Activated T-helper 17 cell treated with anti-CD3 and anti-CD28 coated beads, Interleukin-2, amount 50 U/mL, for 72 hours (primary cell): ENCODE results near the gene STAT5A. TPM values are rescaled to one million over a fixed set of nuclear protein-coding genes. Genes with fewer than 3 reads are reported as not detected.
A peak's percentile ranks its signal among the peaks of the same experiment; 100 is the strongest.
"Not testable (repeated sequence)": the region's sequence is repeated elsewhere in the genome, so short reads cannot be mapped to it uniquely, and the experiment has no call there.

Source experiments
- ATAC-seq: fragments of 150-1000 bp; cut with Tn5 transposase; replicated peaks from 2 replicates; pipeline ENCODE4 v1.10.0; 2021; ENCODE audit warnings: mild to moderate bottlenecking, moderate library complexity
- H3K27ac Mint-ChIP-seq: one replicate; pipeline ENCODE4 v1.8.0; 2022; ENCODE audit warnings: mixed read lengths
- H3K27me3 Mint-ChIP-seq: one replicate; pipeline ENCODE4 v1.8.0; 2022; ENCODE audit warnings: mixed read lengths
- H3K36me3 Mint-ChIP-seq: one replicate; pipeline ENCODE4 v1.8.0; 2022; ENCODE audit warnings: low read depth, mild to moderate bottlenecking, mixed read lengths
- H3K4me1 Mint-ChIP-seq: one replicate; pipeline ENCODE4 v1.8.0; 2022; ENCODE audit warnings: mixed read lengths
- H3K4me3 Mint-ChIP-seq: one replicate; pipeline ENCODE4 v1.8.0; 2022; ENCODE audit warnings: mild to moderate bottlenecking, mixed read lengths
- H3K9me3 Mint-ChIP-seq: one replicate; pipeline ENCODE4 v1.8.0; 2022; ENCODE audit warnings: mixed read lengths
- total RNA-seq, 2 donors: library from RNA; stranded (reverse); gene quantifications; one replicate each; pipeline ENCODE4 v1.2.3, GENCODE V29; 2022

STAT5A gene
- 100 to 1,000 TPM; 133 to 305 TPM for total RNA-seq

DNA sequence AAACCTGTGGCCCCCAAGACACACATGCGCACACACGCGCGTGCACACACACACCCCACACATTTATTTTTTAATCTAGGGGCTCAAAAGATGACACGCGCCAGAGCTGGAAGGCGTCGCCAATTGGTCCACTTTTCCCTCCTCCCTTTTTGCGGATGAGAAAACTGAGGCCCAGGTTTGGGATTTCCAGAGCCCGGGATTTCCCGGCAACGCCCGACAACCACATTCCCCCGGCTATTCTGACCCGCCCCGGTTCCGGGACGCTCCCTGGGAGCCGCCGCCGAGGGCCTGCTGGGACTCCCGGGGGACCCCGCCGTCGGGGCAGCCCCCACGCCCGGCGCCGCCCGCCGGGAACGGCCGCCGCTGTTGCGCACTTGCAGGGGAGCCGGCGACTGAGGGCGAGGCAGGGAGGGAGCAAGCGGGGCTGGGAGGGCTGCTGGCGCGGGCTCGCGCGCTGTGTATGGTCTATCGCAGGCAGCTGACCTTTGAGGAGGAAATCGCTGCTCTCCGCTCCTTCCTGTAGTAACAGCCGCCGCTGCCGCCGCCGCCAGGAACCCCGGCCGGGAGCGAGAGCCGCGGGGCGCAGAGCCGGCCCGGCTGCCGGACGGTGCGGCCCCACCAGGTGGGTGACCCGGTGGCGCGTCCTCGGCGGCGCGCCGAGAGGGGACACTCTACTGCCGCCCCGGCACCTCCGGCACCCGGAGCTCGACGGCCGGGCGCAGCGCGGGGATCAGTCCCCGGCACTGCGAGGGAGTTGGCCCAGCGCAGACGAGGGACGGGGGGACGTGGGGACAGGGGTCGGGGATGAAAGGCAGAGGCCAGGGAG is at the start of gene STAT5A:
TSS of gene STAT5A (plus strand) at position 522 of the 826 bp plus-strand sequence. CDS start 914 bp downstream, outside the sequence.
- H3K9me3 Mint-ChIP-seq, result no peaks in the 10 kb centered on the region
- H3K4me3 Mint-ChIP-seq, result peak within 1 kb of the TSS; percentile 92
- peak within 1 kb of the TSS; percentile 94 for H3K27ac Mint-ChIP-seq
- peaks cover 85% of the 10 kb centered on the region for H3K36me3 Mint-ChIP-seq
- ATAC-seq, result peak; percentile 68
- H3K27me3 Mint-ChIP-seq, result no peaks in the 10 kb centered on the region
- peaks cover 19% of the 10 kb centered on the region for H3K4me1 Mint-ChIP-seq

DNA sequence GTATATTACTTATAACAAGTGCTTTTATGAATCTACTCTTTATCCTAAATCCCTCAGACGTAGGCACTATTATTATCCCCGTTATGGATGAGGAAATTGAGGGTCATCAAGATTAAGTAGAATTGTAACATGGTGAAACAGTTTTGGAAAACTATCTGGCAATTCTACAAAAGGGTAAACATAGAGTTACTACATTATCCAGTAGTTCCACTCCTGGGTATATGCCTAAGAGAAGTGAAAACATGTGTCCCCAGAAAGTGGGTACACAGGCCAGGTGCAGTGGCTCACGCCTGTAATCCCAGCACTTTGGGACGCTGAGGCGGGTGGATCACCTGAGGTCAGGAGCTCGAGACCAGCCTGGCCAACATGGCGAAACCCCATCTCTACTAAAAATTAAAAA is 48.7 kb upstream of the STAT5A start:
- not testable (repeated sequence) for H3K4me3 Mint-ChIP-seq, H3K27ac Mint-ChIP-seq, H3K9me3 Mint-ChIP-seq, H3K27me3 Mint-ChIP-seq, ATAC-seq
- H3K36me3 Mint-ChIP-seq, result peaks cover 57% of the 10 kb centered on the region
- H3K4me1 Mint-ChIP-seq, result peaks cover 23% of the 10 kb centered on the region

DNA sequence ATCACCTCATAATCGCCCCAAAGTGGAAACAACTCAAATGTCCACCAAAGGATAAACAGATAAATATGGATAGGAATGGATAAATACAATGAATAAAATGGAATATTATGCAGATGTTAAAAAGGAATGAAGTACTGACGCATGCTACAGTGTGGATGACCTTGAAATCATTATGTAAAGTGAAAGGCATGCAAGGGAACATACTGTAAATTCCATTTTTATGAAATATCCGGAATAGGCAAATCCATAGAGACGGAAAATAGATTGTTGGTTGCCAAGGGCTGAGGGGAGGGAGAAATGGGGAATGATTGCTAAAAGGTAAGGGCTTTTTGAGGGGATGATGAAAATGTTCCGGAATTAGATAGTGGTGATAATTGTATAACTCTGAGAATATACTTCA is 48.1 kb upstream of the STAT5A start:
- H3K4me1 Mint-ChIP-seq, result peaks cover 23% of the 10 kb centered on the region
- no peak for ATAC-seq
- H3K27ac Mint-ChIP-seq, result no peak overlapping the region
- no peaks in the 10 kb centered on the region for H3K9me3 Mint-ChIP-seq
- no peaks in the 10 kb centered on the region for H3K27me3 Mint-ChIP-seq
- H3K36me3 Mint-ChIP-seq, result peaks cover 52% of the 10 kb centered on the region
- no peak overlapping the region for H3K4me3 Mint-ChIP-seq

DNA sequence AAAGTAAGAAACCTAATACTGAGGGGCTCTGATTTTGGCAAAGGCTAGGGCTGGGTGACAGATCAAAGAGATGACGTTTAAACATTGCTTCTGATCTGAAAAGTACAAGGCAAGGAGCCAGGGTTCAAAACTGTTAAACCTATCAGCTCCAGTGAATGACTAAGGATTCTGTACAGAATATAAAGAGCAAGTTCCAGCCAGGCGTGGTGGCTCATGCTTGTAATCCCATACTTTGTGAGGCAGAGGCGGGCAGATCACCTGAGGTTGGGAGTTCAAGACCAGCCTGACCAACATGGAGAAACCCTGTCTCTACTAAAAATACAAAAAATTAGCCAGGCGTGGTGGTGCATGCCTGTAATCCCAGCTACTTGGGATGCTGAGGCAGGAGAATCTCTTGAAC is 47.4 kb upstream of the STAT5A start:
- H3K4me3 Mint-ChIP-seq, ATAC-seq, H3K27me3 Mint-ChIP-seq, H3K9me3 Mint-ChIP-seq, H3K27ac Mint-ChIP-seq: not testable (repeated sequence)
- peaks cover 55% of the 10 kb centered on the region for H3K36me3 Mint-ChIP-seq
- peaks cover 23% of the 10 kb centered on the region for H3K4me1 Mint-ChIP-seq

DNA sequence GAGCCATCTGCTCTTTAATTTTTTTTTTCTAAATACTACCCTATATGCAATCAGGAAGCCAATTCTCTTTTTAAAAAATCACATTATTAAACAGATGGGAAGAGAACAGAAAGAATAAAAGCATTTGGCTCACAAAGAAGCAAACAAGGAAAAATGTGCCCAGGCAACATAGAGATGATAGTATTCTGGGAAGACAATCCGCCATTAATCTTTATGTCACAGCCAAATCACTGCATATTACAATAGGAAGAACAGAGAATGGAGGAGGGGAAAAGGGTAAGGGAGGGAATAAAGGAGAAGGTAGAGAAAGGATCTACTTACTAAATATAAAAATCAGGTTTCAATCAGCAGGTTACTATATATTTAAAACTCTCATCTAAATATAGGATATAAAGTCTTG is 46.4 kb upstream of the STAT5A start:
- peaks cover 24% of the 10 kb centered on the region for H3K4me1 Mint-ChIP-seq
- H3K4me3 Mint-ChIP-seq, result no peak overlapping the region
- no peak overlapping the region for H3K27ac Mint-ChIP-seq
- no peaks in the 10 kb centered on the region for H3K9me3 Mint-ChIP-seq
- ATAC-seq, result no peak
- H3K36me3 Mint-ChIP-seq, result peaks cover 62% of the 10 kb centered on the region
- H3K27me3 Mint-ChIP-seq, result no peaks in the 10 kb centered on the region

DNA sequence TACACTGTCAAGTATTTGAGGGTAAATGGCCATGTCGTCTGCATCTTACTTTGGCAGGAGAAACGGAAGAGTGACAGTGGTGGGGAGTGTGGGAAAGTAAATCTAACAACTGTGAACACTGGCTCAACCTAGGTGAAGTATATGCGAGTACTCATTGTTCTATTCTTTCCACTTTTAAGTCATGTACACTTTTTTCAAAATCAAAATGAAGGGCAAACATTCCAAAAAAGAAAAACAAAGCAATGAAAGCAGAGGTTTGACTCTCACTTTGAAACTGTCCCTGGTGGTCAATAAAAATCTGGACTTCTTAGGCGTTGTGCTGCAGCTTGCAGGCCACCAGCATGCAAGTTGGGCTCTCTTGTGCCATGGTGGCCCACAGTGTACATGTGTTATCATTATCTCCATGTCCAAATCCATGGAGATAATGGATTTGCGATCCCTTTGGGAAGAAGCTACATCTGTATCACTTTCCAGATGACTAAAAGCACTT is 44.8 kb upstream of the STAT5A start:
- Mint-ChIP-seq H3K27ac (no peak overlapping the region), H3K4me1 (peaks cover 30% of the 10 kb centered on the region), H3K9me3 (no peaks in the 10 kb centered on the region), H3K4me3 (no peak overlapping the region), H3K27me3 (no peaks in the 10 kb centered on the region), H3K36me3 (peaks cover 67% of the 10 kb centered on the region)
- ATAC-seq, result no peak

DNA sequence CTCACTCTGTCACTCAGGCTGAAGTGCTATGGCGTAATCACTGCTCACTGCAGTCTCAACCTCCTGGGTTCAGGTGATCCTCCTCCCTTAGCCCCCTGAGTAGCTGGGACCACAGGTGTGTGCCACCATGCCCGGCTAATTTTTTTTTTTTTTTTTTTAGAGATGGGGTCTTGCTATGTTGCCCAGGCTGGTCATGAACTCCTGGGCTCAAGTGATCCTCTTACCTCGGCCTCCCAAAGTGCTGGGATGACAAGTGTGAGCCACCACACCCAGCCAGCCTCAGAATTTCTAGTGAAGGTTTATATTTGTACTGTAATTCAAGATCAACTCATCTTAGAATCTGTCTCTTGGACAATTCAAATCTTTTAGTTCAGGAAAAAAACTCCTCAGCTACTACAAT is 44.2 kb upstream of the STAT5A start:
- not testable (repeated sequence) for H3K4me3 Mint-ChIP-seq, H3K27me3 Mint-ChIP-seq, ATAC-seq, H3K27ac Mint-ChIP-seq, H3K9me3 Mint-ChIP-seq
- peaks cover 35% of the 10 kb centered on the region for H3K4me1 Mint-ChIP-seq
- H3K36me3 Mint-ChIP-seq, result peaks cover 70% of the 10 kb centered on the region

DNA sequence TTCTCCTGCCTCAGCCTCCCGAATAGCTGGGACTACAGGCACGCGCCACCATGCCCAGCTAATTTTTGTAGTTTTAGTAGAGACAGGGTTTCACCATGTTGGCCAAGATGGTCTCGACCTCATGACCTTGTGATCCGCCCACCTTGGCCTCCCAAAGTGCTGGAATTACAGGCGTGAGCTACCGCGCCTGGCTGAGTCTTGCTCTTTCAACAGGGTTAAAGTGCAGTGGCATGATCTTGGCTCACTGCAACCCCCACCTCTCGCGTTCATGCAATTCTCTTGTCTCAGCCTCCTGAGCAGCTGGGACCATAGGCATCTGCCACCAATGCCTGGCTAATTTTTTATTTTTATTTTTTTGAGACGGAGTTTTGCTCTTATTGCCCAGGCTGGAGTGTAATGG is 43.1 kb upstream of the STAT5A start:
- H3K4me1 Mint-ChIP-seq, result peaks cover 39% of the 10 kb centered on the region

DNA sequence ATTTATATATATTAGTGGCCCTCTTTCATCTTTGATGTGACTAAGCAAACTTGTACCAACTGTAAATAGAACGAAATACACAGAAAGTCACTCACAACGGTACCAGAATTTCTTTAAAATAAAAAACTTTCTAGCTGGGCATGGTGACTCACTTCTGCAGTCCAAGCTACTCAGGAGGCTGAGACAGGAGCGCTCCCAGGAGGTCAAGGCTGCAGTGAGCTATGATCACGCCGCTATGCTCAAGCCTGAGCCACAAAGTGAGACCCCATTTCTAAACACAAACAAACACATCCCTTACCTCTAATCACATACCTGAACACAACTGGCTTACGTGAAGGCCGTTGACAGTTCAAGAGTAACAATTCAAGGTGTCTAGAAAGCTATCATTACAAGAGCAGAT is 41.8 kb upstream of the STAT5A start:
- H3K36me3 Mint-ChIP-seq, result peaks cover 64% of the 10 kb centered on the region
- H3K27ac Mint-ChIP-seq, result peak overlapping the region; percentile 98
- no peaks in the 10 kb centered on the region for H3K27me3 Mint-ChIP-seq
- peaks cover 3% of the 10 kb centered on the region for H3K9me3 Mint-ChIP-seq
- peak overlapping the region; percentile 91 for H3K4me3 Mint-ChIP-seq
- peak; percentile 16 for ATAC-seq
- H3K4me1 Mint-ChIP-seq, result peaks cover 36% of the 10 kb centered on the region

More for the DNA sequence above, 43.1 kb upstream of the STAT5A start:
- H3K9me3 Mint-ChIP-seq, H3K4me3 Mint-ChIP-seq, ATAC-seq, H3K27ac Mint-ChIP-seq, H3K27me3 Mint-ChIP-seq: not testable (repeated sequence)
- peaks cover 69% of the 10 kb centered on the region for H3K36me3 Mint-ChIP-seq

DNA sequence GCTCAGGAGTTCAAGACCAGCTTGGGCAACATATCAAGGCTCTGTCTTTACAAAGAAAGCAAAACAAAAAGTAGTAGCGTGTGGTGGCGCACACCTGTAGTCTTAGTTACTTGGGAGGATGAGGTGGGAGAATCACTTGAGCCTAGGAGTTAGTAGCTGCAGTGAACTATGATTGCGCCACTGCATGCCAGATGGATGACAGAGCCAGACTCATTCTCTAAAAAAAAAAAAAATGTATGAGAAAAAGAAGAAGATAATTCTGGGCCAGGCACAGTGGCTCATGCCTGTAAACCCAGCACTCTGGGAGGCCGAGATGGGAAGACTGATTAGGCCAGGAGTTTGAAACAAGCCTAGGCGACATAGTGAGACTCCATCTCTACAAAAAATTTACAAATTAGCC is 40.6 kb upstream of the STAT5A start:
- peaks cover 3% of the 10 kb centered on the region for H3K9me3 Mint-ChIP-seq
- H3K4me3 Mint-ChIP-seq, result peak overlapping the region; percentile 91

DNA sequence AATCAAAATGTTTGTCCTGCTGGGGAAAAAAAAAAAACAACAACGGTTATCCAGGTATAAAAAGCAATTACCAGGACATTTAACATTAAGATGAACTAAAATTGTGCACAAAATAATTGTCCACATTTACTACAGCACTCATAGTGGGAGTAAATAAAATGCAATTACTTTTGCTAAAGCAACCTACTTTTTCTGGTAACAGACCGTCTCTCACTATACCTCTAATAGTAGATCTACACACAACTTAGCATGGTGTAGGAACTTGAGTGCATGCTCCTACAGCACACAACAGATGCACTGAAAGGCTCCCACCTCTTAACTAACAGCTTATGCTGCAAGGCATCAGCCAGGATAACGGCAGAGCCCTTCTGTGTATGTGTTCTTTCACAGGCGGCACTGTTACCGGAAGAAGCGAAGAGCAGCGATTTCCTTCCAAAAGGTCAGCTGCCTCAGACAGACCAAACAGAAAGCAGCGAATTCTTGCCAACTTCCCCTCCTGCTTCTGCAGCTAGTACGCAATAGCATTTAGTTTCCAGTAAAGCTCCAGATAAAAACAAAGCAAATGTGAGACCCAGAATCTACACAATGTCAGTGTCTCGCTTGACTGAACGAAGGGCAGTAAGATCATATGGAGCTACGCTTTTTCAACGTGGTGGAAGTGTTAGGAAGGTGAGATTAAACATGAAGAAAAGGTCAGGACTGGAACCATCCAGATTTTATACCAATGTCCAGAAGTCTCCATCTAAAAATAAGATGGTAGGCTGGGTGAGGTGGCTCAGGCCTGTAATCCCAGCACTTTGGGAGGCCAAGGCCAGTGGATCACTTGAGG is 39.7 kb upstream of the STAT5A start:
- Mint-ChIP-seq H3K4me1 (peaks cover 50% of the 10 kb centered on the region), H3K9me3 (peaks cover 3% of the 10 kb centered on the region), H3K27me3 (no peaks in the 10 kb centered on the region), H3K4me3 (peak overlapping the region; percentile 91), H3K27ac (peak overlapping the region; percentile 98), H3K36me3 (peaks cover 66% of the 10 kb centered on the region)
- peak; percentile 72 for ATAC-seq

More for the DNA sequence above, 40.6 kb upstream of the STAT5A start:
- ATAC-seq, result no peak
- H3K27ac Mint-ChIP-seq, result peak overlapping the region; percentile 98
- H3K4me1 Mint-ChIP-seq, result peaks cover 43% of the 10 kb centered on the region
- H3K27me3 Mint-ChIP-seq, result no peaks in the 10 kb centered on the region
- H3K36me3 Mint-ChIP-seq, result peaks cover 60% of the 10 kb centered on the region

DNA sequence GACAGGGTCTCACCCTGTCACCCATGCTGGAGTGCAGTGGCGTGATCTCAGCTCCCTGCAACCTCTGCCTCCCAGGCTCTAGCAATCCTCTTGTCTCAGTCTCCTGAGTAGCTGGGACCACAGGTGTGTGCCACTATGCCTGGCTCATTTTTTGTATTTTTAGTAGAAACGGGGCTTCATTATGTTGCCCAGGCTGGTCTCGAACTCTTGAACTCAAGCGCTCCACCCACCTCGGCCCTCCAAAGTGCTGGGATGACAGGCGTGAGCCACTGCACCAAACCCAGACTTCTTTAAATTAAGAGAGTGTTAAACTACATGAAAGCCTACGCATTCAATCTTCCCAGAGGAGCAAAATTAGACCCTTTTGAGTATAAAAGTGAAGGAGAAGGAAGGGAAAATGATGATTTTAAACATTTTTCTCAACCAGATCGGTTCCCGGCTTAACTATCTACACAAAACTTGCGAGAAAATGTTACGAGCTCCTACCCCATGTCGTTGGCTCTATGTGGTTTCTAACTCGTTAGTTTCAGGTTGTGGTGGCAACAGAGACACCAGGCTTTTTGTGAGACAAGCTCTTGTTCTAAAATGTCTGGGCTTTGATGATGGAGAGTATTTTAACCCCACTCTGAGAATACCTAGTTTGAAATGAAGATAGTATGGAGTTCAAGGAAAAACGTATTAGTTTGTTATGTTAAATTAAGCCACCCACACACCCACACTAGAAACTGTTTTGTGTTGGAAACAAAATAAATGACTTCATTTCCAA is 38.4 kb upstream of the STAT5A start:
- peak; percentile 58 for ATAC-seq
- H3K27me3 Mint-ChIP-seq, result no peaks in the 10 kb centered on the region
- peak overlapping the region; percentile 98 for H3K27ac Mint-ChIP-seq
- peaks cover 3% of the 10 kb centered on the region for H3K9me3 Mint-ChIP-seq
- peaks cover 52% of the 10 kb centered on the region for H3K4me1 Mint-ChIP-seq
- H3K36me3 Mint-ChIP-seq, result peaks cover 60% of the 10 kb centered on the region
- H3K4me3 Mint-ChIP-seq, result peak overlapping the region; percentile 91

DNA sequence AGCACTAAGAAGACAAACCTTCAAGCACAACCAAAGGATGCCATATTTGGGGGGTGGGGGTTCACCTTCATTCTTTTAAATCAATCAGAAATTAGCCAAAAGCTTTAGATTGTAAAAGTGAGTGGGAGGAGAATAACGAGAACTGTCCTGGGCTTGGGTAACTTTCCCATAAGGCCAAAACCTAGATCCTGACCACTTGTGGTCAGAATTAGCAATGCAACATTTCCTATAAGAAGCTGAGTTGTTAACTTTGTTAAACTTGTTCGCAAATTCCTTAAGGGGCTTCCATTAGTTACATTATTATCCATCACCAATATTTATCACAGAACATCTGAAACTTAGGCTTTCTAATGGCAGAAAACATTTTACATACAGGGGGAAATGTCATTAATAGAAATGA is 37.2 kb upstream of the STAT5A start:
- H3K4me1 Mint-ChIP-seq, result peaks cover 60% of the 10 kb centered on the region
- peaks cover 3% of the 10 kb centered on the region for H3K9me3 Mint-ChIP-seq
- H3K27ac Mint-ChIP-seq, result peak overlapping the region; percentile 98
- no peaks in the 10 kb centered on the region for H3K27me3 Mint-ChIP-seq
- peaks cover 64% of the 10 kb centered on the region for H3K36me3 Mint-ChIP-seq
- H3K4me3 Mint-ChIP-seq, result peak overlapping the region; percentile 91
- ATAC-seq, result no peak
